Hepatocyte (in vitro differentiated cells): ENCODE data around the gene LMNB1.

Experiments
- EZH2phosphoT487 ChIP-seq: fragments of 200-600 bp; sonication (generic); IDR thresholded peaks from one replicate; pipeline ENCODE4 v1.6.1; 2018; ENCODE audit warnings: antibody characterized with exemption, mild to moderate bottlenecking, low read depth, moderate library complexity; ENCODE audit not compliant: unreplicated experiment, severe bottlenecking
- TF ChIP-seq, protein P1 (sequence below): fragments of 200-600 bp; sonication (generic); IDR thresholded peaks from 2 replicates; pipeline ENCODE4 v1.5.1; 2016; ENCODE audit warnings: antibody characterized with exemption, mild to moderate bottlenecking; ENCODE audit not compliant: poor library complexity

- TF ChIP-seq EZH2phosphoT487 = no peak
- TF ChIP-seq, protein P1, sequence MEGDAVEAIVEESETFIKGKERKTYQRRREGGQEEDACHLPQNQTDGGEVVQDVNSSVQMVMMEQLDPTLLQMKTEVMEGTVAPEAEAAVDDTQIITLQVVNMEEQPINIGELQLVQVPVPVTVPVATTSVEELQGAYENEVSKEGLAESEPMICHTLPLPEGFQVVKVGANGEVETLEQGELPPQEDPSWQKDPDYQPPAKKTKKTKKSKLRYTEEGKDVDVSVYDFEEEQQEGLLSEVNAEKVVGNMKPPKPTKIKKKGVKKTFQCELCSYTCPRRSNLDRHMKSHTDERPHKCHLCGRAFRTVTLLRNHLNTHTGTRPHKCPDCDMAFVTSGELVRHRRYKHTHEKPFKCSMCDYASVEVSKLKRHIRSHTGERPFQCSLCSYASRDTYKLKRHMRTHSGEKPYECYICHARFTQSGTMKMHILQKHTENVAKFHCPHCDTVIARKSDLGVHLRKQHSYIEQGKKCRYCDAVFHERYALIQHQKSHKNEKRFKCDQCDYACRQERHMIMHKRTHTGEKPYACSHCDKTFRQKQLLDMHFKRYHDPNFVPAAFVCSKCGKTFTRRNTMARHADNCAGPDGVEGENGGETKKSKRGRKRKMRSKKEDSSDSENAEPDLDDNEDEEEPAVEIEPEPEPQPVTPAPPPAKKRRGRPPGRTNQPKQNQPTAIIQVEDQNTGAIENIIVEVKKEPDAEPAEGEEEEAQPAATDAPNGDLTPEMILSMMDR = no peak
Measured at GRCh38 chr5:126801174-126801991, 24.4 kb downstream of the LMNB1 start.
